GM21447 (cell line): ENCODE results near the gene EFNB2.

Experiments
- ATAC-seq: cut with Tn5 transposase; IDR thresholded peaks from one replicate; pipeline ENCODE4 v1.9.1; 2021; ENCODE audit not compliant: unreplicated experiment

The EFNB2 gene

DNA sequence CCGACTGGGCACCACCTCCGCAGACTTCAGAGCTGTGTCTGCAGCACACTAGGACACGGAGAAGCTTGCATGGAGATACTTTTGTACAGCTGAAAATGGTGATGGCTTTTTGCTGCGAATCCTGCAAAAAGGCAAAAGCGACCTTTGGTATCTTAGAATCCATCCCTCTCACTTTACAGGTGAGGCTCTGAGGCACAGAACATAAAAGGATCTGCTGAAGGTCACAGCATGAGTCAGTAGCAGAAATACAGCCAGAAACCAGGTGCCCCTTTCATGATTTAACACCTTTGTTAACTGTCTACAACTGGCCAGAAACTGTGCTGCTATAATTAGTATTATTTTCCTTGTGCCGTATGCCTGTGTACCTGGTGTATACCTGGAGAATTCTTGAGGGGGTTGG is 48.3 kb downstream of the EFNB2 start:
- ATAC-seq, result no peak

DNA sequence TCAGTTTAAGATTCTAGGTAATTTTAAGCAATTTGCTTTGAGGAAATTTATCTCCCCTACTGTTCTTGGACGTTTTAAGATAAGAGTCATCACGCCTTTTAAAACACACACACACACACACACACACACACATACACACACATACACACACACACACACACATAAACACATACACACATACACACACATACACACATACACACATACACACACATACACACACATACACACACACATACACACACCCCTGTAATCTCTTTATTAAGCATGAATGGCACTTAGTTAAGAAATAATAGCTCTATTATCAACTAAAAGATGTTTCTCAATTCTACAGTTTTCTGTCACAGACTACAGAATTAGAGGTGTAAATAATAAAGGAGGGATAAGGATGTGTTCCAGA is 49.2 kb downstream of the EFNB2 start:
- no peak for ATAC-seq

DNA sequence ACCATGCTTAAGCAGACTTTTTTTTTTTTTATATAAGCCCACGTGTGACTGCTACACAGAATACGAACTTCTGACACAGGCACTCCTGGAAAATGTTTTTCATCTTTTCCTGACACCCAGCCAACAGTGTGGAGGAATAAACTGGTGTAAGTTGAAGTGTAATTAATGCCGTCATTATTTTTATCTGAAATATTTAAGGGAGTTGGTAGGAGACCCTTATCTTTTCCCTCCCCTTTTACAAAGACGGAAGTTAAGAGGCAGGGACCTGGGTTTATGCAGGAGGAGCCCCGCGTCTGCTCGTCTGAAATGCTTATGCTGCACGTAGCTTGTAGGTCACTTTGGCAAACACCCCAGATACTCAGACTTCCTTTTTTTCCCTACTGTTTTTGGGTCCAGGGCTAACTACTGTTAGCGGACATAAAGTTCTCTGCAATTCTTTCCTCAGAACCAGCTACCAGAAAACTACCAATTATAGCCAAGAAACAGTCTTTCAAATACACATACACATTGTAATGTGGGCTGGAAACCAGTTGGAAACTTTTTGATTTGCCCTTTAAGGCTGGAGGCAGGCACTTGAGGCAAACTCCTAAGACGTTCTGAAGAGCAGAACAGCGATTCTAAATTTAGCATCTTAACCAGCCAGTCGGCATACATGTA is 50.8 kb downstream of the EFNB2 start:
- no peak for ATAC-seq

DNA sequence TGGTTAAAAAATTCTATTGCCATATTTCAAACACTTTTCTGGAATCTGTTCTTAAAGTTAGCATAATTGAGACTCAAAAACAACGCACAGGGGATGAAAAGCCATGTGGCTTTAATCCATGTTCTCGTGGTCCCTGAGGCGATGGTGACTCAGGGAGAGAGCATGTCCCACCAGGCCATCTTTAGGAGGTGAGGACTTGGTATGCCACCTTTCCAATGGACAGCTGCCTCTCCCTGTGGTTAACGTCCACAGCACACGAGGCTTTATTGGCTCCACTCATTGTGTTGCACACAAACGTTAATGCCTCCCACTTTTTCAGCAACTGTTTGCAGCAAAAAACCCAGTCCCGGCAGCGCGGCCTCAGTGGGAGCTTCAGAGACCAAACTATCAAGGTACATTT is 51.4 kb downstream of the EFNB2 start:
- no peak for ATAC-seq

DNA sequence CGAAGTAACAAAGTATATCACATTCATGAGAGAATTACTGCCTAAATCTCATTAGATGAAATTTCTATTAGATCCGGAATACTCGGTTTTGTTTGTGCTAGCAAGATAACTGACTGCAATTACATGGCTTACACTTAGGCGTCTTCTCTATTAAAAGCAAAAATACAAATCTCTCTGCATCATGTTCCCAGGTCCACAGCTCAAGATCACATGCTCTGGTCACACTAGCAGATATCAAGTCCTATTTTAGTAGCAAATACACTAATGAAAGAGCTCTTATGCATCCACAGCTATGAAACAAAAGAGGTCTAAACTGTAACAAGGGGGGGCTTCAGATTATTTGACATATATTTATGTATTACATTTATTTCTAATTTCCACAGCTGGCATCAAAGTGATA is 53.5 kb downstream of the EFNB2 start:
- ATAC-seq, result no peak

DNA sequence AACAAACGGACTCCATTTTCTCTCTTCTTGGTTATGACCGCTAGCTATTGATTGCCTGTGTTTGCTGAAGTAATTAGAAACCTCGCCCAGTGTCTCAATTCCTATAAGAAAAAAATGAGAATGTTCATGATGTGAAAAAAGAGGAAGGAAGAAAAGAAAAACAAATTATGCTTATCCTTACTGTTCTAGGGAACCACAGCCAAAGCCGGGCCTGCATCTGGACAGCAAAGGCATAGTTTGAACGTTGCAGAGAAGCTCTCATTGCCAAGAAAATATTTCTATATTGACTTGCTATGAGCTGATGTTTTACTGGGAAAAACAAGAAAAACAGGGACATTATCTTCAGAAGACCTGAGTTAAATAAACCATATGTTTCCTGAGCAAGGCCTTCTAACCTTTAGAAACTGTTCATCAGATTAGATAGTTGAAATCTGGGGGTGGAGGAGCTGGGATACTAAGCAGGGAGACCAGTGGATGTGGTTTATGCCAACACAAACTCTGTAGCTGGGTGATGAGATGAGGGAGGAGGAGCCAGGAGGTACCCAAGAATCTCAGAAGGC is 55.0 kb downstream of the EFNB2 start:
- no peak for ATAC-seq

DNA sequence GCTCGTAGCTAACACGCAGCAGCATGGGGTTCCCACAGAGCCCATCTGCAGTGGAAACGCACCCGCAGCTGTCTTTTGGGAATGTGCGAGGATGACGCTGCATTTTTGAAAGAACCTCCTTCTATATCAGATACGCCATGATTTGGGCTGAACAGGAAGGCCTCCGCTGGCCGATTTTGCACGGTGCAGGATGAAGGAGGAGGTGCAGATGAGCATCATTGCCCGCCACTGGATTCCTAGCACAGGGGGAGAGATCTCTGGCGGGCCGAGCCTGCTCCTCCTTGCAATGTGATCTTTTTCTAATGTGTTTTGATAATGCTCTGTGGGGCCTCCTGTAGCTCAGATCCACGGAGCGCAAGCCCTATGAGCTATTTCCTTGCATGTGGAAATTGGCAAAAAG is 55.5 kb downstream of the EFNB2 start:
- ATAC-seq, result no peak

DNA sequence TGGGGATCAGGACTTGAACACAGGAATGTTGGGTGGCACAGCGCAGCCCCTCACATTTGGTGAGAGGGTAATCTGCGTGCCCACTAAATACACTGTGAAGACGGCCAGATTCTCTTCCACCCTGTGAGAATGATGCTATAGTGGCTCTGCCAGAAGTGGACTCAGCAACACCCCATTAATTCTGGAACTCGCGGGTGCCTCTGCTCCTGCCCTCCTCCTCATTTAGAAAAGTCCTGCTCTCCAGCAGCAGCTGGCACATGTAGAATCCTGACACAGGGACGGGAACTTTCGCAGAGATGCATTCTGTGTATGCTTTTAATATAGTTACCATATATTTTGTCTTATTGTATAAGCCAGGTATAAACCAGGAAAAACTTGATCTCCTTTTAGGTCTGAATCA is 57.3 kb downstream of the EFNB2 start:
- no peak for ATAC-seq

DNA sequence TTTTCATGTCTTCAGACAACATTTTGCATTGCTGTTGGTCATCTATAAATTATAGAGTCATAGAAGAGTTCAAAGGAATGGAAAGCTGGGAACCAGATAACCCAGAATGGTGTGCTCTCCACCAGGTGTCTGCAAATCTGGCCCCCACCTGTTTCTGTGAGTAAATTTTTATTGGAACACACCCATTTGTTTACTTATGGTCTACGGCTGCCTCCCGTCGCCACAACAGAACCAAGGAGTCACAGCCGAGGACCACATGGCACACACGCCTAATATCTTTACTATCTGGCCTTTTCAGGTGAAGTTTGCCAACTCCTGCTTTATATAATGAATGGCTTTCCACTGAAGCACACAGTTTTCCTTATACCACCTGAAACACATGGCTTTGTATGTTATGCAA is 58.2 kb downstream of the EFNB2 start:
- no peak for ATAC-seq

DNA sequence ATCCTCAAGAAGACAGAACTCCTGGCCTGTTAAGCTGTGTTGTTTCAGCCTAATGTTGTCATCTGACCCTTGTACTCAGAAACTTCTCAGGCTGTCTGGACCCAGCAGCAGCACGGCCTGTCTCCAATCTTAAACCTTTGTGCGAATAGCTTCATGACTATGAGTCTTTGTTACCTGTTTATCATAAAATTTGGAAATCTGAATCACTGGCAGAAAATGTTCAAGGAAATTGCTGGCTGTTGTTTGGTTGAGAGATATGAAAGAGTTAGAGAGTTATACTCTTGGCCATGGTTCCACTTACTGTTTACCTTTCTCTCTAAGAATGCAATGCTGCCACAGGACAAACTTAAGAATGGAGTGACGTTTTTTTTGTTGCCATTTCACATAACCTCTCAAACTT is 59.6 kb downstream of the EFNB2 start:
- no peak for ATAC-seq

DNA sequence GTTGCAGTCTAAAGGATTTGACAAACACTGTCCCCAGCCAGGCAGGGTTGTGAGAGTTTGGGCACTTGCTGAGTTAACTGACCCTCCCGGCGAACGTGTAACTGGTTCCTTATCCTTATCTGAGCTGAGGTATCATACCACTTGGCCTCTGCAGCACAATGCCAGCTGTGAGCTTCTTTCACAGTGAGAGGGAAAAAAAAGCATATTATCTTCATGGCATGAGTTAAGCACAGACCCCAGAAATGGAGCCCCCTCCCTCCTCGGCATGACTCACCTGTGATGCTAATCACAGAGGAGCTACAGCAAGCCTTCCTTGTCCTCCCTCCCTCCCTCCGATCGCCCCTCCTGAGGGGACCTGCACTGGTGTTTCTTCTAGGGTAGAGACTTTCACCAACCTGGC is 60.5 kb downstream of the EFNB2 start:
- no peak for ATAC-seq

DNA sequence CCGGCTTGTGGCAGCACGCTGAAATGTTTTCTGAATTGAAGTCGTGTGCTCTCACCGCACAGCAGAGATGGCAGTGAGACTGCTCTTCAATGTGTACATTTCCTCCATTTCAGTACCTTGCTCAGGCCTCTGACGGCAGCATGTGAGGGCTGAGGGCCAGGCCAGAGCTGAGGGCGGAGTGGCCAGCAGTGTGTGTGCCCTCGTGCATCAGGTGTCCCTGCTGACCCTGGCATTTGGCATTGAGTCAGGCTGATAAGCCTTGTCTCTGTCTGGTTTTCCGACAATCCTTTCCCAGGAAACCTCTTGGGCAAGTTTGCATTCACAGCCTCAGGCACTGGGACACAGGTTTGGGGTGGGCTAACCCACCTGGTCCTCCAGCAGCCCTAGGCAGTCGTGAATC is 62.3 kb downstream of the EFNB2 start:
- no peak for ATAC-seq

DNA sequence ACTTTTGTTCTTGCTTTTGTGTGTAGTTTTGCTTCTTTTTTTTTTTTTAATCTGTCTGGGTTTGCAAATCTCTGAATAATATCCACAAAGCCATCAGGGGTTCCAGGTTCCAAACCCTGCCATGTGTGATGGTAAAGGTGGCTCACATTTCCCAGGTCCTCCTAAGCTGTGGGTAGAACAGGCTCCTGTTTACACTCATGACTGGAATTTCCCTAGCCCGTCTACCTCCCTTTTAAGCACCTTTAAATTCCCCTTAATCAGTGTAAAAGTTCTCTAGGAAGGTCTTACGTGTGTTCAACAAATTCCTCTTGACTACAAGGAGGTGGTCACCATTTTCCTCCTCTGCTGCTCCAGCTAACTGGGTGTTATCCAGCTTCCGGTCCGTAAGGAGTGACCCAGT is 62.8 kb downstream of the EFNB2 start:
- ATAC-seq, result no peak

DNA sequence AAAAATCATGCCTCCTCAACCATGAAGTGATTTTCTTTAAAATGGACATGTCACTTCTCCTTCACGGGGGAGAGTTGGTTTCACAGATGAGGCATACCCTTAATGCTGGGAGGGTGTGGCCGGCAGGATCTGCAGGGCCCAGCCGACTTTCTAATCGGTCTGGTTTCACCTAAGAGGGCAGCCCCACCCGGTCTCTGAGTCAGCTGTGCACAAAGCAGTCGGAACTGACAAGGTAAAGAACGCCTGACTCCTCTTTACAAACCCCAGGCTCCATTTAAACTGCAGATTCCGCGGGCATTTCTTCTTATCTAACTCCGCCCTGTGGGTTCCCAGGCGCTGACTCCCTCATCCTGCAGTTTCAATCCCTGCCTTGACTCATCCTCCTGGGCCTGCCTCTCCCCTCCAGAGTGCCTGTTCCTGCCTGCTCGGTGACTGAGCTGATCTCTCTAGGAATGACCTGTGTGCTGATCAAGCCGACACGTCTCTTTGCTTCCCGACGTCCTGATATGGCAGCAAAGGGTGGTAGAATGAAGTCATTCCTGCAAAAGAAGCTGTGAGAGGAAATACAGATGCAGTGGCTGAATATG is 63.4 kb downstream of the EFNB2 start:
- ATAC-seq, result no peak

DNA sequence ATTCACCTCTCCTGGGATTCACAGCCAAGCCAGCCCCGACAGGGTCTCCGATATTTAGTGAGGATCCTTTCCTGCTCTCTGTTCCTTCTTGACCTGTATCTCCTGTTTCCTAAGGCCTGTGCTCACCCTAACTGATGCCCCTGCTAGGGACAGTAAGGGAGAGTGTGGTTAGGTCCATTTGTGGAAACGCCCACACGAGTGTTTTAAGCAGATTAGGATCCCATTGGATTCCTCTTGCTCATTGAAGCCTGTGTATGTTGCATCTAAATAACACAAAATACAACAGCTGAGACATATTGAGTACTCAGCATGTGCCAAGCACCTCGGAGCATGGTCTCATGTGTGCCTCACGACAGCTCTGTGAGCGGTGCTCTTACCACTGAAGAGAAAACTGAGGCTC is 64.9 kb downstream of the EFNB2 start:
- ATAC-seq, result no peak

DNA sequence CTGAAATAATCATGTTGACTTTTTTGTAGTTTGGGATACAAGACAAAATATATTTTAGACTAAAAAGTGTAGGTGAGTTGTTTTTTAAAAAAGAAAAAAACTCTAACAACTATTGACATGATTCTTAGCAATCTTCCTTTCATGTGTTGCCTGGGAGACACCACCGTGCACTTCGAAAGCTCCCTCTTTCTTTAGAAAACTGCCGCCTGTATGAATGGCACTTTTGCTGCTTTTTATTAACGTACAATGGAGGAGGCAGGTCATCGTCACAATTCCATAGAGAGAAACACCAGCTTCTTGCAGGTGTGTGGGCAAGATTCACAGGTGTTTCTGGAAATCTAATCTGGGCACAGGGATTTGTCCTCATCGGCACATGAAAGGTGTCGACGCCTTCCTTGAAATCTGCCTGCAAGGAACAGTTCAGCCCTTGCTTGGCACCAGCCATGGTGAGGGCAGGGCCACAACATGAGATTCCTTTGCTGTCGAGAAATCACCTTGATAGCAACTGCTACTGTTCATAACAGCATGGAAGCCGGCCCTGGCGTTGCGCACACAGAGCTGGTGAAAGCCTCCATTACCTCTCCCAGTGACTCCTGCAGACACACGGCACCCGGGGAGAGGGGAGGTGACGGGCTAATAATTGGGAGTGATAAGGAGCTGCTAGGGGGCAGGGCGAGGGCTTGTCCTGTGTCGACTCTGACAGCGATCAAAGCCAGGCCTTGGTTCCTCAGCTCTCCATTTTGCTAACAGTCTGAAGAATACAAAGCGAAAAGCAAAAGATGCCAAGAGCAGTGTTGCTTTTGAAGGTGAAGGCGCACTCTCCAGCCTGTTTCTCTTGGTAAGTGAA is 66.5 kb downstream of the EFNB2 start:
- ATAC-seq, result no peak

DNA sequence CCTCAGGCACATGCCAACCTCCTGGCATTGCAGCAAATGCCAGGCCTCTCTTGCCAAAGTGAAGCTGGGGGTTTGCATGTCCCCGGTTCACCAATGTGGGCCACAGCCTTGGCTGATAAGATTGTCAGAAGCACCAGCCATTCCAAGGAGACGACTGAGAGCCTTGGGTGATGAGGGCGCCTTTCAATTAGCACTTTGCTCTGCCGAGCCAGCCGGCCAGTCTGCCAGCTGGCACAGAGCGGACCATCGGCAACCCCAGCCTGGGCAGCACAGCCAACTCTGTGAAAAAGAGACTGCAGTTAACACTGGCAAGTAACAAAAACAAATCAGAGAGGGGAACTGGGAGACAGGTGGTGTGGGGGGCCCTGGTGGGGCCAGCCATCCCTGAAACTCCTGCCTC is 67.3 kb downstream of the EFNB2 start:
- ATAC-seq, result no peak

DNA sequence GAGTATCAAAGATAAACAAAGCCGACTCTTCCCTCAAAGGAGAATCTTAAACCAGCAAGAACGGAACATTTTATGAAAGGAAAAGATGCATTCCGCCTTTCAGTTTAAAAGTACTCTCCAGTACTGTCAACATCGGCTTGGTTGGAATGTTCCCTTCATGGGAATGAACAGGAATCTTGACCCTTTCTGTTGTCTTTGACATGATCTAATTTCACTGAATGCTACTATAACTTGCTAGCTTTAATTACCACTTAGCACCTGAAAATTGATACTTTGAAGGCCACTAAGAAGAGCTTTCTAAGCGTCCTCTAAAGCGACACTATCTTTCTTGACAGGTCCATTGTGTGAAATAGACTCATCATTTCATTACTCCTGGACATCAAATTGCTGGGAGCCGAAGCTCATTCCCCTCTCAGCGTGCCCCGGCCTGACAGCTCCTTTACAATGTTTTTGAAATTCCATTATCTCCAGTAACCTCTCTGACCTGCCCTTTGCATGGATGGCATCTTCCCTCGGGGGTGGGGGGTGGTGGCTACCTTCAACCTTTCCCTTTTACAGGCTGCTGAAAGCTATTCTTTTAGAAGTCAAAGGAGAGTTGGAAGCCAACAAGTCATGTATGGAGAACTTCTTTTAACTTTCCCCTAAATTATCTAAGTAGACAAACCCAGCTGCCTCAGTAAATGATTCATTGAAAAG is 67.9 kb downstream of the EFNB2 start:
- ATAC-seq, result no peak

DNA sequence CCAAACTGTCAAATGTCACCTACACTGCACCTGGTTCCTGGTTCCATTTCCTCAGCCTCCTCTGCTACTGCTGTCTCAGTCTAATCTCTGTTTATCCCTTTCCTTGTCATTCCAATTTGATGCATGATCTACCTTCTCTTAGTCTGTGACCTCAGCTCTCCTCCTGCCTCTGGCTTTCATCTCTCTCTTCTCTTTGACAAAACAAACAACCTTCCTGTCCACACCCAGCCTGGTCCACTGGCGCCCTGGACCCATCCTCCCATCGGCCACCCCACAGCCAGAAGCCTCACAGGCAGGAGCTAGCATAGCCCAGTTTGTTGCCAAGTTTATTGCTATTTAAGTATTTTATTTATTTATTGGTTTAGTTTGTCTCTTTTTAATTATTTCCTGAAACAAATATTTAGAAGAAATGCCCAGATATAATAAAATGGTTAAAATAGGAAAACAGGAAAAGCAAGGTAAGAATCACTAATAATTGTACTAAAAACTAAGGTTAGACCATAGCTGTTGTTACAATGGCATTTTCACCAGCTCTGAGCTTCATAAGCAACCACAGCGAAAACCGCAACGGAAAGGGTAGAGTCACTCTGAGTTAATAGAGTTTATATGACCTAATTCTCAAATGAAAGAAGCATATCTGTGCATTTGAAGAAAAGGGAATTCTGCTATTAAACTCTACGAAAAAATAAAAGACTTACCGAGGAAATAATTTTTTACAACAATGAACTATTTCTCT is 68.6 kb downstream of the EFNB2 start:
- ATAC-seq, result no peak

DNA sequence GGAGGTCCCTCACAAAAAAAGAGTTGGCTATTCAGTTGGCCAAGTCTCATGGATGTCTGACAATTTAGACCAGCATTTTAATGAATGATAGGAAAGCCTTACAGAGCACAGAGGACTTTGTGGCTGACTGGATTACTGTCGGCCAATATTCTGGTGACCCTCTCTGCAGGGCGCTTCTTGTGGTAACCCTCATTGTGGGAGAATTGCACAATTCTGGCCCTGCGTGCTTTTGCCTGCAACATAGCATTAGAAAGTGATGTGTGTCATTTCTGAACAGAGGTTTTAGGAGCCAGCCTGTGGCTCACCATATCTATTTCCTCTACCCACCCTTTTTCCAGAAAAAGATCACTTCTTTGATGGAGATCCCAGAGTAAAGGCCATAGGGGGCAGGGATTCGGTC is 71.4 kb downstream of the EFNB2 start:
- ATAC-seq, result no peak

DNA sequence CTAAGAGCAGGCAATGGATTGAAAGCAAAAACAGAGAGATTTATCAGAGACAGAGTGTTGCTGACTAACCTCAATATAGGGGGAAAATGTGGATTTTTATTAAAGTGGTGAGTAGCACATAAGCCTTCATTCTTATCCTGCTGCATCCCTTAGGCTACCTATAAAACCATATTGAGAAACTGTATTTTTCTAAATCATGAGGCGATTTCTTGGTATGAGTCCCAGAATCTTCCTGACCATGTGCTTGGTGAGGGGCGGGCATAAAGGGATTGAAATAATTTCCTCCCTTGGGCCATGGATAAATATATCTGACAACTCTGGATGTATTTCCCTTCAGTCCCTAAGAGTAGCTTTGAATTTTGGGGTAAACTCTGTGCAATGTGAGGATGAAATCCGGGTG is 72.8 kb downstream of the EFNB2 start:
- ATAC-seq, result no peak
